Stomach (tissue), 4 donors: ENCODE results near the gene MOB3C.

ENCODE experiments used
- CTCF ChIP-seq, 7 experiments: fragments of 450-650 bp in 4 of 7; fragments of 200-600 bp in 3 of 7; sonication (generic) in 3 of 7; IDR thresholded peaks; one replicate each; pipeline ENCODE4 v1.5.1; 2016 to 2019; ENCODE audit warnings: antibody characterized with exemption in 7 of 7, control low read depth in 2 of 7, mild to moderate bottlenecking in 1 of 7
- POLR2A ChIP-seq, 4 donors: fragments of 450-650 bp; IDR thresholded peaks; one replicate each; pipeline ENCODE4 v1.6.1; 2016; ENCODE audit warnings: antibody characterized with exemption in 4 of 4, control low read depth in 2 of 4, mild to moderate bottlenecking in 1 of 4, moderate library complexity in 1 of 4

DNA sequence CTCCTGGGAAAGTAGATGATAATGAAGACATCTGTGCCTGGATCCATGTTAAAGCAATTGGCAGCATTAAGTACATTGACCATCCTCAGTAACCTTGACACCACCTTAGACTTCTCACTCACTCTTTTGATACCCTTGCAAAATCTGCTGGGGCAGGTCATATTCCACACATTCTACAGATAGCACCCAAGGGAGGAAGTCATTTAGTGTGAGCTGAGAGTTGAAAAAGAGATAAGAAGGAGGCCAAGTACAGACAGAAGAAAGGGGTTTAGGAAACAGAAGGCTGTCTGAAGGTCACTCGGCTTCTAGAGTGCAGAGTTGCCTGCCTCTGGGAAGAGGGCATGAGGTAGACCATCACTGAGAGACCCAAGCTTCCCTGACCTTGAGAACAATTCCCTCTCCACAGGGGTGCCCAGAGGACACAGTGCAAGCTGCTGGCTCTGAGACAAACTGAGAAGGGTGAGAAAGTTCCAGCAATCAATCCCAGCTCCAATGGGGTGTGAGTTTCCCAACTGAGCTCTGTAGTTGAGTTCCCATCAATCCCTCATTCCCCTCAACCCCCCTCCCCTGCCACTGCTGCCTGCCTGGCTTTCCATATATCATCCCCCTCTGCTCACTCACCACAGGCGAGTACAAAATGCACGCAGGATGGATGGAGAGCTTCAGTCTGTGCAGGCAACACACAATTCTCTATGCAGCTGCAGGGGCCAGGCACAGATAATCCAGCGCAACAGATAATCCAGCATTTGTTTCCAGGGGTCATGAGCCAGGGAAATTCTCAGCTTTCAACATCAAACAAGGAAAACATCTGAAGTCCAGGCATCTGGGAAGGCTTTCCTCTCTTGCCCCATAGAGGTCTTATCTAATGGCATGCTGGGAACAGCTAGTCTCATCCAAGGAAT, 7.4 kb upstream of the MOB3C start:
- no peak for TF ChIP-seq POLR2A (IDR thresholded peaks at IDR 0.05)
- TF ChIP-seq CTCF (IDR thresholded peaks at IDR 0.05): no peak
